ENCODE results near the gene EED. TPM values are rescaled to one million over a fixed set of nuclear protein-coding genes. Genes with fewer than 3 reads are reported as not detected.
"Not testable (repeated sequence)": the region's sequence is repeated elsewhere in the genome, so short reads cannot be mapped to it uniquely, and the experiment has no call there.

The EED gene
- polyA plus RNA-seq, 6 donors from 2014 or later = 13.1 to 22.6 (median 16.5) TPM

DNA sequence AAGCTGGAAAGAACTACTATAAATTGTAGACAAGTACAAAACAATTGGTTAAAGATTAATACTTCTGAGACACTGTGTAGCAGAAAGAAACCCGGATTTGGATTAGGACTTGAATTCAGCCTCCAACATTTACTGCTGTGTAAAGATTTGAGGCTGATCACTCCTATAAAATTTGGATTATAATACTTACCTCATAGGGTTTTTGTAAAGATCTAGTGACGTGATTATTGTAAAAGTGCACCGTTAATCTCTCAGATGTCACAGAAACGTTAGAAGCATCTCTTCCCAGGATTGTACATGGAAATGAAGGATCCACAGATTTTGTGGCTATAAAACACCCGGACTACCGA lies 57.2 kb downstream of the EED start:
- Mint-ChIP-seq H3K36me3 (no peaks in the 10 kb centered on the region), H3K27ac (peak overlapping the region; percentile 95 to 98 (median 98)), H3K9me3 (no peaks in the 10 kb centered on the region), H3K4me3 (peak overlapping the region; percentile 96 to 100 (median 99)), H3K4me1 (peaks cover 15 to 33% (median 19%) of the 10 kb centered on the region in 3 donors), H3K27me3 (peaks cover 0 to 12% (median 5%) of the 10 kb centered on the region in 3 donors)
- ATAC-seq (ENCODE audit: low read depth in 2 of 2) (no peak), DNase-seq (no peak)

DNA sequence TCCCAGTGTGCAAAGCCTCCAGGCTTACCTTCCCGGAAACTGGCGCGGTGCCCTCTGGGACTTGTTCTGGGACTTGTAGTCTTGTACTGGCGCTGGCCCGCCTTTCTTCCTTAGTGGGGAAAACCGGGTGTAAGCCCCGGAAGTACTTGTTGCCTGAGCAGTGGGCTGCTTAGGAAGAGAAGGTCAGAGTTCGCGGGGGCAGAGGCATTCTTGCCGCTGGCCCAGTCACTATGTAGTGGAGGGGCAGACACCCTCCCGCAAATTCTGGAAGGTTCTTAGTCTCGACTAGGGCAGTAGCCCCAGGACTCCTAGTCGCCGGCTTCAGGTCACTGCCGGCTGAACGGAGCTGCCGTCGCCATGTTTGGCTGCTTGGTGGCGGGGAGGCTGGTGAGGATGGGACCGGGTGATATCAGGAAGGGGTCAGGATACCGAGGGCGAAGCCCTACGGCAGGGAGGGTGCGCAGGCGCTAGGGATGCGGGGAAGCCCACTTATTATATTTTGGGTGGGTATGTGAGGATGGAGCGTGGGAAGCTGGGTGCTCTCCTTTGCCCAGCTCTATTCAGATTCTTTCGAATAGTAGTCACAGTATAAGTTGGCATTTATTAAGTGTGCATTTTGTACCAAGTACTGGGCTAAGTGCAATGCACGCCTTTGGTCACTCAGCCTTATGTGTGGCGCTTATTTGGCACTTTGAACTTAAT lies 57.7 kb downstream of the EED start, which contains the start of gene HIKESHI:
Gene HIKESHI (plus strand): TSS at position 149 of the 702 bp plus-strand sequence. CDS start 209 bp downstream, at position 358.
- peak within 1 kb of the TSS; percentile 95 to 98 (median 98) for H3K27ac Mint-ChIP-seq
- H3K4me1 Mint-ChIP-seq = peaks cover 15 to 33% (median 19%) of the 10 kb centered on the region in 3 donors
- no peaks in the 10 kb centered on the region for H3K36me3 Mint-ChIP-seq
- H3K9me3 Mint-ChIP-seq = no peaks in the 10 kb centered on the region
- peak; percentile 99 to 100 for ATAC-seq (ENCODE audit: low read depth in 2 of 2)
- peak; percentile 76 for DNase-seq
- peaks cover 0 to 12% (median 5%) of the 10 kb centered on the region in 3 donors for H3K27me3 Mint-ChIP-seq
- H3K4me3 Mint-ChIP-seq = peak within 1 kb of the TSS; percentile 96 to 100 (median 99)

DNA sequence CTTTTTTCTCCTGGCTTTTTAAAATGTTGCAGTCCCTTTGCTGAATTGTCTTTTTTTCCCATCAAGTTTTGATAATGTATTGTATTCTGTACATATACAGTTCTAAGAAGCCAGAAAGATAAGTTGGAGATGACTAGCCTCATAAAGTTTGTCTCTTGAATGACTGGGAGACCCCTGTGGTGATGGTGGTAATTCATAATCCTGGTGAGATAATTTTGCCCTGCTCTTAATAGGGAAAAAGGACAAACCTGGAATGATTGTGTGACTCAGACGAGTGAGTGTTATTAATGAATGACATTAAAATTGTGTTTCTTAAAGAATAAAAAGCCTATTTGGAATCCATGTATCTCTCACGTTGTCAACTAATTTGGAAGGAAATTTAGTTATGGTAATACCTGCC lies 58.7 kb downstream of the EED start:
- H3K4me3 Mint-ChIP-seq = peak overlapping the region; percentile 96 to 100 (median 99)
- H3K9me3 Mint-ChIP-seq = no peaks in the 10 kb centered on the region
- H3K27me3 Mint-ChIP-seq = peaks cover 0 to 12% (median 5%) of the 10 kb centered on the region in 3 donors
- DNase-seq (no peak), ATAC-seq (ENCODE audit: low read depth in 2 of 2) (no peak)
- no peaks in the 10 kb centered on the region for H3K36me3 Mint-ChIP-seq
- H3K27ac Mint-ChIP-seq = peak overlapping the region in 3 of 6 donors; percentile 3 to 98 (median 62)
- H3K4me1 Mint-ChIP-seq = peaks cover 15 to 33% (median 19%) of the 10 kb centered on the region in 3 donors

DNA sequence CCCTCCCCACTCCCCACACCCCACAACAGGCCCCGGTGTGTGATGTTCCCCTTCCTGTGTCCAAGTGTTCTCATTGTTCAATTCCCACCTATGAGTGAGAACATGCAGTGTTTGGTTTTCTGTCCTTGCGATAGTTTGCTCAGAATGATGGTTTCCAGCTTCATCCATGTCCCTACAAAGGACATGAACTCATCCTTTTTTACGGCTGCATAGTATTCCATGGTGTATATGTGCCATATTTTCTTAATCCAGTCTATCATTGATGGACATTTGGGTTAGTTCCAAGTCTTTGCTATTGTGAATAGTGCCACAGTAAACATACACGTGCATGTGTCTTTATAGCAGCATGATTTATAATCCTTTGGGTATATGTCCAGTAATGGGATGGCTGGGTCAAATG lies 64.2 kb downstream of the EED start:
- not testable (repeated sequence) for H3K9me3 Mint-ChIP-seq; DNase-seq; ATAC-seq (ENCODE audit: low read depth in 2 of 2); H3K27me3 Mint-ChIP-seq; H3K4me3 Mint-ChIP-seq; H3K27ac Mint-ChIP-seq
- H3K36me3 Mint-ChIP-seq = peaks cover 12 to 15% of the 10 kb centered on the region in 2 donors
- H3K4me1 Mint-ChIP-seq = peaks cover 12 to 29% (median 13%) of the 10 kb centered on the region in 3 donors

DNA sequence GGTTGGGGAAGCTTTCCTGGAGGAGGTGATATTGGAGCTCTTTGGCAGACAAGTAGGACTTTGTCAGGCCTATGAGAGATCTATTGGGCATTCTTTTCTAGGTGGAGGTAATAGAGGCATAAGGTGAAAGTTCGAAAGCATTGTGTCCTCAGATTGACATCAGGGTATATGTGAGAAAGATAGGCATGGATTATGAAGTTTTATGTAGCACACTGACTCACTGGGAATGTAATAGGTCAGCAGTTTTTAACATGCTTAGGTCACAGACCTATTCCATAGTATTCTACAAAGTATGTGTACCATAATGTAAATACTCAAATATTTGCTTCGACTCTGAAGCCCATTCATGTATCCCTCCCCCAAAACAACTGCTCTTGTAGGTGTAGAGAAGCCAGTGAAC lies 69.2 kb downstream of the EED start:
- Mint-ChIP-seq H3K4me1 (peaks cover 12 to 18% (median 14%) of the 10 kb centered on the region in 3 donors), H3K9me3 (no peaks in the 10 kb centered on the region), H3K4me3 (no peak overlapping the region), H3K36me3 (peaks cover 17 to 24% of the 10 kb centered on the region in 2 donors), H3K27ac (no peak overlapping the region), H3K27me3 (no peaks in the 10 kb centered on the region)
- DNase-seq (no peak), ATAC-seq (ENCODE audit: low read depth in 2 of 2) (no peak)

DNA sequence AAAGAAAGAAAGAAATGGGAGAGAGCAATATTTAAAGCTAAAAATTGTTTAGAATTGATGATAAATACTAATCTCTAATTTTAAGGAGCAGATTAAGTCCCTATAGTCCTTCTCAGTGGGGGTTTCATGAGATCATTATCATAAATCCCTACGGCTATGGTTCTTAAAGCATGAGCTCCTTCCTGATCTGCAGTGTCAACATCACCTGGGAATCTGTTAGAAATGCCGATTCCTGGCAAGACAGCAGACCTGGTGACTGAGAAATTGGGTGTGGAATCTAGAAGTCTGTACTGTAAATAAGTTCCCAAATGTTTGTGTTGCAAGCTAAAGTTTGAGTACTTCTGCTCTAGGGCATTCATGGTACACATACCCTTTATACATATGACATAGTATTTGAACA lies 70.1 kb downstream of the EED start:
- Mint-ChIP-seq H3K4me3 (no peak overlapping the region), H3K27ac (no peak overlapping the region), H3K4me1 (peaks cover 12 to 14% (median 14%) of the 10 kb centered on the region in 3 donors), H3K36me3 (peaks cover 19 to 24% of the 10 kb centered on the region in 2 donors), H3K9me3 (no peaks in the 10 kb centered on the region), H3K27me3 (no peaks in the 10 kb centered on the region)
- no peak for ATAC-seq (ENCODE audit: low read depth in 2 of 2)
- no peak for DNase-seq

Other genes with a start within 250 kb of the EED start
- 10 to 100 TPM; 13.3 to 20.2 (median 16.9) TPM for gene PICALM, start 175.7 kb upstream of the EED start, polyA plus RNA-seq (ENCODE audit: low read depth in 6 of 6)
- 100 to 1,000 TPM in 1 of 6 donors, 10 to 100 TPM in 5; 62.8 to 105 (median 76.9) TPM for gene HIKESHI, start 57.5 kb downstream of the EED start, polyA plus RNA-seq (ENCODE audit: low read depth in 6 of 6)
- gene CCDC81, start 130.1 kb downstream of the EED start, polyA plus RNA-seq (ENCODE audit: low read depth in 6 of 6) = under 1 TPM in 4 of 6 donors, not detected in 2; 0.14 to 0.53 (median 0.21) TPM